GM18951 (cell line): ENCODE measurements around the gene SMYD3.
"Not testable (repeated sequence)": the region's sequence is repeated elsewhere in the genome, so short reads cannot be mapped to it uniquely, and the experiment has no call there.

Experiments used
- POLR2A ChIP-seq: IDR thresholded peaks from 4 replicates; pipeline ENCODE4 v1.6.1; 2011; ENCODE audit warnings: mild to moderate bottlenecking; ENCODE audit not compliant: insufficient read length, insufficient read depth; ENCODE audit errors: extremely low read depth
- in situ Hi-C: fragments of 300-500 bp; cut with MboI; formaldehyde crosslinking; loops from one replicate; pipeline ENCODE4 v1.12.0; 2022; ENCODE audit warnings: low sequenced_read_pairs, mixed read lengths, inconsistent platforms; ENCODE audit not compliant: unreplicated experiment

Gene SMYD3

GRCh38 chr1:245984390-245985155 is 522.5 kb downstream of the SMYD3 start:
- no peak for TF ChIP-seq POLR2A
- in situ Hi-C loops, result no loop called here

GRCh38 chr1:245983294-245983967 is 523.6 kb downstream of the SMYD3 start:
- in situ Hi-C loops, result no loop called here
- TF ChIP-seq POLR2A, result no peak

GRCh38 chr1:245979589-245979988 is 527.5 kb downstream of the SMYD3 start:
- in situ Hi-C loops, result no loop called here
- TF ChIP-seq POLR2A, result no peak

GRCh38 chr1:245978915-245979314 is 528.2 kb downstream of the SMYD3 start:
- TF ChIP-seq POLR2A, result no peak
- in situ Hi-C loops, result no loop called here

- TF ChIP-seq POLR2A, result no peak
- in situ Hi-C loops, result no loop called here
Observed at GRCh38 chr1:245972476-245972875, 534.6 kb downstream of the SMYD3 start.

GRCh38 chr1:245971711-245972085 is 535.4 kb downstream of the SMYD3 start:
- in situ Hi-C loops, result no loop called here
- TF ChIP-seq POLR2A, result no peak

GRCh38 chr1:245971076-245971710 is 535.9 kb downstream of the SMYD3 start:
- in situ Hi-C loops, result not testable (repeated sequence)

GRCh38 chr1:245969283-245969682 is 537.8 kb downstream of the SMYD3 start:
- in situ Hi-C loops, result no loop called here
- TF ChIP-seq POLR2A, result no peak

GRCh38 chr1:245968775-245969174 is 538.3 kb downstream of the SMYD3 start:
- TF ChIP-seq POLR2A, result no peak
- in situ Hi-C loops, result no loop called here

GRCh38 chr1:245965398-245965797 is 541.7 kb downstream of the SMYD3 start:
- in situ Hi-C loops, result no loop called here
- no peak for TF ChIP-seq POLR2A

- no peak for TF ChIP-seq POLR2A
- in situ Hi-C loops, result no loop called here
Observed at GRCh38 chr1:245963649-245964048, 543.4 kb downstream of the SMYD3 start.

- in situ Hi-C loops, result no loop called here
- no peak for TF ChIP-seq POLR2A
Observed at GRCh38 chr1:245962453-245962852, 544.6 kb downstream of the SMYD3 start.

- TF ChIP-seq POLR2A, result no peak
- in situ Hi-C loops, result no loop called here
Observed at GRCh38 chr1:245961137-245961540, 545.9 kb downstream of the SMYD3 start.

GRCh38 chr1:245960171-245960570 is 546.9 kb downstream of the SMYD3 start:
- in situ Hi-C loops, result no loop called here
- no peak for TF ChIP-seq POLR2A

GRCh38 chr1:245958016-245958415 is 549.1 kb downstream of the SMYD3 start:
- no peak for TF ChIP-seq POLR2A
- in situ Hi-C loops, result no loop called here
